Measurements from ENCODE around the gene PDP2. TPM values are rescaled to one million over a fixed set of nuclear protein-coding genes. Genes with fewer than 3 reads are reported as not detected.
A peak's percentile ranks its signal among the peaks of the same experiment; 100 is the strongest.

Gene PDP2
- total RNA-seq, 4 donors from 2014 or later, result 2.2 to 5.2 (median 4.1) TPM

DNA sequence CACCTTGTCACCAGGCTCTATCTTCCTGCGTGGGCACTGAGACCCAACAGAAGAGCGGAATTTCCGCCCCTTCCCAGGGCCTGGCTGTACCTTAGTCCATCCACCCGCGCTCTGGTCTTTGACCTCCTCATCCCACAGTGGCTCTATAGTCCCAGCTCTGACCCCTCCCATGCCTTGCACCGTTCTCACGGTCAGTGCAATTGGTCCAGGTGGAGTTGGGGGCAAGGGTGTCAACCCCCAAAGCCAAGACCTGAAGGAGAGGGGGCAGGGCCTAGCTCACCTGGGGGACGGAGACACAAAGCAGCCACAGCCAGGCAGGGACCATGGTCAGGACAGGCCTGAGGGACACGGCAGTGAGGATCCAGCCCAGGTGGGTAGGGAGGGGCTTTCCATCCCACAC is 37.4 kb downstream of the PDP2 start:
- H3K27ac ChIP-seq, result peak overlapping the region; percentile 91 to 99 (median 96)
- no peaks in the 10 kb centered on the region for H3K9me3 ChIP-seq
- H3K27me3 ChIP-seq, result no peaks in the 10 kb centered on the region
- no peak for DNase-seq
- no peak overlapping the region for H3K4me3 ChIP-seq
- TF ChIP-seq, protein P1, sequence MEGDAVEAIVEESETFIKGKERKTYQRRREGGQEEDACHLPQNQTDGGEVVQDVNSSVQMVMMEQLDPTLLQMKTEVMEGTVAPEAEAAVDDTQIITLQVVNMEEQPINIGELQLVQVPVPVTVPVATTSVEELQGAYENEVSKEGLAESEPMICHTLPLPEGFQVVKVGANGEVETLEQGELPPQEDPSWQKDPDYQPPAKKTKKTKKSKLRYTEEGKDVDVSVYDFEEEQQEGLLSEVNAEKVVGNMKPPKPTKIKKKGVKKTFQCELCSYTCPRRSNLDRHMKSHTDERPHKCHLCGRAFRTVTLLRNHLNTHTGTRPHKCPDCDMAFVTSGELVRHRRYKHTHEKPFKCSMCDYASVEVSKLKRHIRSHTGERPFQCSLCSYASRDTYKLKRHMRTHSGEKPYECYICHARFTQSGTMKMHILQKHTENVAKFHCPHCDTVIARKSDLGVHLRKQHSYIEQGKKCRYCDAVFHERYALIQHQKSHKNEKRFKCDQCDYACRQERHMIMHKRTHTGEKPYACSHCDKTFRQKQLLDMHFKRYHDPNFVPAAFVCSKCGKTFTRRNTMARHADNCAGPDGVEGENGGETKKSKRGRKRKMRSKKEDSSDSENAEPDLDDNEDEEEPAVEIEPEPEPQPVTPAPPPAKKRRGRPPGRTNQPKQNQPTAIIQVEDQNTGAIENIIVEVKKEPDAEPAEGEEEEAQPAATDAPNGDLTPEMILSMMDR (IDR thresholded peaks at IDR 0.05 in 4 of 5, conservative IDR thresholded peaks at IDR 0.05 in 1 of 5), result no peak
- no peak for TF ChIP-seq POLR2A (IDR thresholded peaks at IDR 0.05)
- ATAC-seq, result no peak
- H3K4me1 ChIP-seq, result peaks cover 33 to 34% of the 10 kb centered on the region in 2 donors
- in situ Hi-C loops (cut with MboI; ENCODE audit: low sequenced_read_pairs in 4 of 4), result no loop called here
- intact Hi-C loops (cut with DNase I; ENCODE audit: low total_unique reads), result loop anchor here (1.0 kb wide), 1 partner anchor 10 kb away; no protein-coding TSS in a partner anchor
- H3K36me3 ChIP-seq, result no peaks in the 10 kb centered on the region

DNA sequence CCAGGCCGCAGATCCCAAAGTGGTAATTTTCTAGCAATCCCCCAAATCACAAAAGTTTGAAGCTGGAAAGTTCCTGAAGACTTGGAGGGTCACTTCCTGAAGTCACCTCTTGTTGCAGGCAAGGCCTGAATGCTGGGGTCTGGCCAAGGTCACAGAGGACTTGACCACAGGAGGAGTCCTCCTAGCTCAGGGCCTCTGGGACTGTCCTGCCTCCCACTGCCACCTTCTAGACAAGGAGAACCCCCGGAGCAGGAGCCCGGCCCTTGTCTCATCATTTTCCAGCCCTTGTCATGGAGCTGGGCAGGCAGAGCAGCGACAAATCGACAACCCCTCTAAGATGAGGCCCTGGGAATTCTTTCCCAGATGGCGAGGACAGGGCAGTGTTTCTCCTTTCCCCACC is 38.0 kb downstream of the PDP2 start:
- Histone ChIP-seq H3K9me3 (no peaks in the 10 kb centered on the region), H3K27me3 (no peaks in the 10 kb centered on the region), H3K4me3 (no peak overlapping the region), H3K4me1 (peaks cover 33 to 40% of the 10 kb centered on the region in 2 donors), H3K36me3 (peaks cover 0 to 6% of the 10 kb centered on the region in 2 donors), H3K27ac (peak overlapping the region; percentile 91 to 99 (median 96))
- DNase-seq, result no peak
- intact Hi-C loops (cut with DNase I; ENCODE audit: low total_unique reads) (no loop called here), in situ Hi-C loops (cut with MboI; ENCODE audit: low sequenced_read_pairs in 4 of 4) (no loop called here)
- no peak for TF ChIP-seq POLR2A (IDR thresholded peaks at IDR 0.05)
- TF ChIP-seq, protein P1 (IDR thresholded peaks at IDR 0.05 in 4 of 5, conservative IDR thresholded peaks at IDR 0.05 in 1 of 5), result no peak
- no peak for ATAC-seq

DNA sequence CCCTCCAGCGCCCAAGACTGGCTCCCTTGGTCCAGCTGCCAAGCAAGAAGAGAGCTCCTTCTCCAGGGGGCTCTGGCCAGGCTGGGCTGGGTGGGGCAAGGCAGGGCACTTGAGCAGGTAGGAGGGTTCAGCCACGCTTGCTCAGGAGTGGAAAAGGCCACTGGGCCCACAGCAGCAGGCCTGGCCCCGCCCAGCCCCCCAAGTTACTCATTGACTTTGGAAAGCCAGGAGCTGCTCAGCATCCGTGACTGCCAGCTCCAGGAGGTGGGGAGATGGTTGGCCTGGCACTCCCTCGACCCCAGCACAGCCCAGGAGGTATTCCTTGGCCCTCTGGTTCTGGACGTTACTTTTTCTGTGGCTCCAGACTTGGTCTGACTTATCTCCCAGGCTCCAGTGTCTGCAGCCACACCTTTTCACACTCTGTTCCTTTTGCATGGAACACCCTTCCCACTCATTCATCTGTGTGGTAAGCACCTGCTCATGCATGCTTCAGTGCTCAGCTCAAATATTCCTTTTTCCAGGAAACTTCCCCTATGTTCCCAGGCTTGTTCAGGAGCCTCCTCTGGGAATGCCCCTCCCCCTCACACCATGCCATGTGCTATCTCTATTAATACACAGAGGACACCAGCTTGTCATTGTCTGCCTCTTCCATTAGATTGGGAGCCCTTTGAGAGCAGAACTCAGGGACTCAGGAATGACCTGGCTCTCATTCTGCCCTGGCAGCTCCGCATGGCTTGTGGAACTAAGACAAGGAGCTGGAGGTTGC is 38.7 kb downstream of the PDP2 start, which contains the start of gene CDH16:
CDH16 (minus strand) TSS at position 83 of the 766 bp plus-strand sequence. CDS start 820 bp downstream, outside the sequence.
- Histone ChIP-seq H3K27me3 (no peaks in the 10 kb centered on the region), H3K4me1 (peaks cover 33 to 47% of the 10 kb centered on the region in 2 donors), H3K27ac (peak within 1 kb of the TSS; percentile 91 to 99 (median 96)), H3K36me3 (peaks cover 0 to 12% of the 10 kb centered on the region in 2 donors), H3K4me3 (no peak within 1 kb of the TSS), H3K9me3 (no peaks in the 10 kb centered on the region)
- TF ChIP-seq, protein P1 (IDR thresholded peaks at IDR 0.05 in 4 of 5, conservative IDR thresholded peaks at IDR 0.05 in 1 of 5), result no peak
- TF ChIP-seq POLR2A (IDR thresholded peaks at IDR 0.05), result peak; percentile 20 to 37
- ATAC-seq (peak; percentile 37 to 46), DNase-seq (peak in 1 of 2 donors; percentile 76)
- intact Hi-C loops (cut with DNase I; ENCODE audit: low total_unique reads) (no loop called here), in situ Hi-C loops (cut with MboI; ENCODE audit: low sequenced_read_pairs in 4 of 4) (no loop called here)

DNA sequence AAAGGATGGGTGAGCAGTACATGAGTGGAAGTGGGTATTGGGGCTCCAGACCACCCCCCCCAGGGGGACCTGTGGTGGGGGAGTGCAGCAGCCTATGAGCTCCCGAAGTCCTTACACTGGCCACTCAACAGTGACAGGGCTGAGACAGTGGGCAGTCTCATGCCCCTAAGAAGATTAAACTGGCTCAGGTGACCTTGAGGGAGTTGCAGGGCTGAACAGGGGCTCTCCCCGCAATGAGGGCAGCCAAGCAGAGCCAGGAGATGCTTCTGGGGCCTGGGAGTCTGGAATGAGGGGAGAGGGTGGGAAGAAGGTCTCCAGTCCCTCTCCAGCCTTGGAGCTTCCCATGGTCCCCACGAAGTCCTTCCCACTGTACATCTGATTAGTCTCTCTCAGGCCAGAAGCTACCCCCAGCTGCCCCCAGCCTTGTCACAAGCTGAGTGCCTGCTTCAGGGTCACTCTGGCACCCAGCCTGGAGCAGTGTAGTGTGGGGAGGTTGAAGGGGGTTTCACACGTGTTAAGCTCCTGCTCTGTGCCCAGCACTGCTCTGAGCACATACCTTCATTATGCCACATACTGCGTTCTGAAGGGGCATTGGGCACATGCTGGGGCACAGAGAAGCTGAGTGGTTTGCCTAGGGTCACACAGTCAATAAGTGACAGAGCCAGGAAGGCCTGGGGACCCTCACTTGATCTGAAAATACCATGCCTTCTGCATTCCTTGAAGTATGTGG is 39.4 kb downstream of the PDP2 start:
- intact Hi-C loops (cut with DNase I; ENCODE audit: low total_unique reads), result no loop called here
- TF ChIP-seq, protein P1 (IDR thresholded peaks at IDR 0.05 in 4 of 5, conservative IDR thresholded peaks at IDR 0.05 in 1 of 5), result no peak
- TF ChIP-seq POLR2A (IDR thresholded peaks at IDR 0.05), result peak; percentile 12 to 15
- in situ Hi-C loops (cut with MboI; ENCODE audit: low sequenced_read_pairs in 4 of 4), result no loop called here
- Histone ChIP-seq H3K4me1 (peaks cover 33 to 54% of the 10 kb centered on the region in 2 donors), H3K9me3 (no peaks in the 10 kb centered on the region), H3K27ac (peak overlapping the region; percentile 91 to 99 (median 96)), H3K4me3 (no peak overlapping the region), H3K27me3 (no peaks in the 10 kb centered on the region), H3K36me3 (peaks cover 0 to 20% of the 10 kb centered on the region in 2 donors)
- ATAC-seq (peak in 1 of 2 donors; percentile 10), DNase-seq (no peak)
